Karpas-422 (cell line): ENCODE results near the gene PPP1R12C. TPM values are rescaled to one million over a fixed set of nuclear protein-coding genes. Genes with fewer than 3 reads are reported as not detected.

Source experiments
- DNase-seq: peaks from one replicate; pipeline ENCODE4 v3.0.0-alpha.2; 2015
- H2AFZ ChIP-seq: fragments of 200-600 bp; sonication (generic); 2 replicates; pipeline ENCODE4 v1.6.1; 2014; ENCODE audit warnings: antibody characterized with exemption, low read length, mixed read lengths
- H3K27ac ChIP-seq: fragments of 200-600 bp; sonication (generic); 2 replicates; pipeline ENCODE4 v1.5.1; 2014; ENCODE audit warnings: mild to moderate bottlenecking, low read length, moderate library complexity
- H3K27me3 ChIP-seq: fragments of 200-600 bp; sonication (generic); 2 replicates; pipeline ENCODE4 v1.6.1; 2014; ENCODE audit warnings: low read length, mixed read lengths
- H3K36me3 ChIP-seq: fragments of 200-600 bp; sonication (generic); 2 replicates; pipeline ENCODE4 v1.6.1; 2014; ENCODE audit warnings: low read length, mixed read lengths; ENCODE audit not compliant: insufficient read depth
- H3K4me1 ChIP-seq: fragments of 200-600 bp; sonication (generic); 2 replicates; pipeline ENCODE4 v1.6.1; 2014; ENCODE audit warnings: mild to moderate bottlenecking, low read length, mixed read lengths
- H3K4me2 ChIP-seq: fragments of 200-600 bp; sonication (generic); 2 replicates; pipeline ENCODE4 v1.6.1; 2014; ENCODE audit warnings: low read length, low read depth, mild to moderate bottlenecking; ENCODE audit not compliant: poor library complexity, severe bottlenecking
- H3K4me3 ChIP-seq: fragments of 200-600 bp; sonication (generic); 2 replicates; pipeline ENCODE4 v1.5.1; 2014; ENCODE audit warnings: mild to moderate bottlenecking, antibody characterized with exemption, low read length, mixed read lengths
- H3K79me2 ChIP-seq: fragments of 200-600 bp; sonication (generic); 2 replicates; pipeline ENCODE4 v1.6.1; 2014; ENCODE audit warnings: mild to moderate bottlenecking, low read length, mixed read lengths
- H3K9ac ChIP-seq: fragments of 200-600 bp; sonication (generic); 2 replicates; pipeline ENCODE4 v1.6.0; 2014; ENCODE audit warnings: low read length
- H3K9me2 ChIP-seq: fragments of 200-600 bp; sonication (generic), shearing (Covaris generic); replicated peaks from 2 replicates; pipeline ENCODE4 v1.6.0; 2014; ENCODE audit warnings: mild to moderate bottlenecking, low read length, moderate library complexity; ENCODE audit not compliant: insufficient read depth
- H3K9me3 ChIP-seq: fragments of 300-700, 200-600 bp; sonication (generic); 2 replicates; pipeline ENCODE4 v1.6.1; 2014; ENCODE audit warnings: low read length, mixed read lengths
- H4K20me1 ChIP-seq: fragments of 200-600 bp; sonication (generic); 2 replicates; pipeline ENCODE4 v1.6.1; 2014; ENCODE audit warnings: mild to moderate bottlenecking, antibody characterized with exemption, low read length, low read depth; ENCODE audit not compliant: insufficient read depth
- total RNA-seq: library from RNA; depleted of rRNA; stranded (reverse); fragments of >200 nt; shearing (Covaris generic); gene quantifications from 2 replicates; pipeline ENCODE4 v1.2.3, GENCODE V29; 2014; ENCODE audit warnings: low replicate concordance

PPP1R12C gene
- total RNA-seq, 1 experiment from 2014 or later, result 81.8 TPM

DNA sequence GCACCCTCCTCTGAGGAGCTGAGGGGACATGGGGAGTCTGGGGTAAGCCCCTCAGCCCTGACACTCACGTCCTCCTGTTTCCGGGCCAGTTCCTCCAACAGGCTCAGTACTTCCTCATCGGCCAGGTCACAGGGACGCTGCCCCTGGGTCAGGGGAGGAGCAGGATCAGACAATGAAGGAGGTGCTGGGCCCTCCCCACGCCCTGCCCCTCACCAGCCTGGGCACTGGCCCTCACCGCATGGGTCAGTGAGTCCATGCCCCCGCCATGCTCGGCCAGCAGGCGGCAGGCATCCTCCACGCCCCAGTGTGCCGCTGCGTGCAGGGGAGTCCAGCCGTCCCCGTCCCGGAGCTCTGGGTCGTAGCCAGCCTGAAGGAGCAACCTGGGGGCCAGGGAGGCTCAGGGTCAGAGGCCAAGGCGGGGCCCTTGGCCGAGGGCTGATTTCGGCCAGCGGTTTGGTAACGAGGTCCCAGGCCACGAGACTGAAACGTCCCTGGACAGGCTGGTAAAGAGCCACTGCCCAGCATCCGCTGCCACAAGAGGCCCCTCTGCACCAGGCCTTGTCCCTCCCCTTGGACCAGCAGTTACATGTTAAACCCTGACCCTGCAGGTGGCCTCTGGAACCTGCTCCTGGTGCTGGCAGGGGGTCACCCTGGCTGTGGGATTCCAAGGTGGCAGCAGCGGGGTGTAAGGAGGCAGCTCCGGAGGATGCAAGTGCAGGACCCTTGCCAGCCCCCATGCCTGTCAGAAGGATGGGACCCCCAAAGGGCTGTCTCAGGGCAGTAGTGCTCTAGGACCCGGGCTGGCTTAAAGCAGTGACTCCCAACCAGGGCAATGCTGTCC lies 18.5 kb downstream of the PPP1R12C start:
- peaks cover 10% of the 10 kb centered on the region for H3K36me3 ChIP-seq
- DNase-seq, result no peak
- H3K9ac ChIP-seq, result no peak overlapping the region

DNA sequence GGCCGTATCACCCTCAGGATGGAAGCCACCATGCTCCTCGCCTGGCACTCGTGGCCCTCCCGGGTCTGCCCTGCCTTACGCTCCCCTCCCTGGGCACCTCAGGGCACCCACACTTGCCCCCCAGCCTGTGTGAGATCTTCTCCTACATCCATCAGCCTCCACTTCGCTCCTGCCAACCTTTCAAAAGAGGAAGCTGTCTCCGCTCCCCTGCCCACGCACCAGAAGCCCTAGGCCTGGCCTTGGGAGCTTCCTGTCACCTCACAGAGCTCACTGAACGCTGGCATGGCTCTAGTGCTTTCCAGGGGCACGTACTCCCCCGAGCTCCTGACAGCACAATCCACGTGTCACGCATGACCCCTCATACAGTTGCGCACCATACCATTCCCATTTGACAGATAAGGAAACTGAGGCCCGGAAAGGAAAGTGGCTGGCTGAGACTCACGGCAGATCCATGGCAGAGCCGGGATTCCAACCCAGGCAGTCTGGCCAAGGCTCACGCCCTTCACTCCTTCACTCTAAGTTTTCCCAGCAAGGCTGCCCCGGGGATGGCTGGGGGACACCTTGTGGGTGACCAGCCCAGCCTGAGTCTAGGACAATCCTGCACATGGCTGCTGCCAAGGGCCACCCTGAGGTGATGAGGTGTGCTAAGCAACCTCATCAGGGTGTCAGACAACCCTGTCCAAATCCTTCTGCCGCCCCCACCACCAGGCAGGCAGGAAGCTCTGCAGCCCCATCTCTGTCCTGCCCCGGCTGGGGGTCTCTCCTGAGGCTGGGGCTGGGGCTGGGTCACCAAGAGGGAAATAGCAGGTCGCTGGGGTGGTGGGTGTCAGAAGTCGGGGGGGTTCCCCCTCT lies 19.3 kb downstream of the PPP1R12C start:
- Histone ChIP-seq H3K27ac (no peak overlapping the region), H3K36me3 (peaks cover 4% of the 10 kb centered on the region; the same call in 1 of the 2 replicates), H2AFZ (no peak overlapping the region), H3K9ac (no peak overlapping the region), H3K4me3 (no peak overlapping the region), H3K9me3 (no peaks in the 10 kb centered on the region), H3K27me3 (no peaks in the 10 kb centered on the region), H4K20me1 (peaks cover 39% of the 10 kb centered on the region), H3K9me2 (no peaks in the 10 kb centered on the region), H3K79me2 (peaks cover 20% of the 10 kb centered on the region), H3K4me1 (peaks cover 9% of the 10 kb centered on the region), H3K4me2 (no peak overlapping the region)
- peak; percentile 76 for DNase-seq

More for the DNA sequence above, 18.5 kb downstream of the PPP1R12C start:
- H3K4me3 ChIP-seq, result no peak overlapping the region
- H3K4me2 ChIP-seq, result no peak overlapping the region
- H3K4me1 ChIP-seq, result peaks cover 9% of the 10 kb centered on the region
- no peak overlapping the region for H3K27ac ChIP-seq
- H3K27me3 ChIP-seq, result no peaks in the 10 kb centered on the region
- peaks cover 39% of the 10 kb centered on the region for H4K20me1 ChIP-seq
- no peak overlapping the region for H2AFZ ChIP-seq
- no peaks in the 10 kb centered on the region for H3K9me3 ChIP-seq
- H3K9me2 ChIP-seq, result no peaks in the 10 kb centered on the region
- peaks cover 26% of the 10 kb centered on the region for H3K79me2 ChIP-seq

DNA sequence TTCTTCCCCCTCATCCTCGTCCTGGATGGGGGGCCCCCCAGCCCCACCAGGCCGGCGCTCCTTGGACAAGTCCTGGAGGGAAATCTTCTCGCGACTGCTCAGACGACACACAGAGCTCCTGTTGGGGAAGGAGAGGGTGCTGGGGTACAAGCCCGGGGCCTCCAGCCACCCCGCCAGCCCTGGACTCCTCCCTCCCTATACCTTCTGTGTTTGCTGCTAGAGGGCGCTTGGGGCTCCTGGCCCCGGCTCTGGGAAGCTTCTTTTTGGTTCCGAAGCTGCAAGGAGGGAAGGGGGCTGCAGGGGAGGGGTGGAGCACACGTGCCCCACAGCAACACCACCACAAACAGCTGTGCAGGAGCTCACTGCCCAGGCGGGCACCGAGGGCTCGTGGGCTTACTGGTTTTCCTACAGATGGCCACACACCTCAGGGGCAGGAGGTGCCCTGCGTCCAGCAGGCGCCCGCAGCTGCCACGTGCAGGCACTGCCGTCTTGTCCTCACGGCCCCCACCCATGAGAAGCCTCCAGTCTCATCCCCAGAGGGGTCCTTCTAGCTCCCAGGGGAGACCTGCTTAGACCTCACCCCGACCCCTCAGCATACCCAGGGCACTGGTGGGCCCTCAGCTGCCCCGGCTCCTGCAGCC lies 21.3 kb downstream of the PPP1R12C start:
- no peak overlapping the region for H3K27ac ChIP-seq
- no peaks in the 10 kb centered on the region for H3K9me2 ChIP-seq
- H4K20me1 ChIP-seq, result peaks cover 34% of the 10 kb centered on the region
- peaks cover 7% of the 10 kb centered on the region for H3K79me2 ChIP-seq
- no peak overlapping the region for H3K9ac ChIP-seq
- H3K4me3 ChIP-seq, result no peak overlapping the region
- no peak overlapping the region for H3K4me2 ChIP-seq
- H3K9me3 ChIP-seq, result no peaks in the 10 kb centered on the region
- no peaks in the 10 kb centered on the region; the same call in 1 of the 2 replicates for H3K36me3 ChIP-seq
- peaks cover 9% of the 10 kb centered on the region for H3K4me1 ChIP-seq
- no peak overlapping the region for H2AFZ ChIP-seq
- no peaks in the 10 kb centered on the region for H3K27me3 ChIP-seq
- DNase-seq, result peak; percentile 78

DNA sequence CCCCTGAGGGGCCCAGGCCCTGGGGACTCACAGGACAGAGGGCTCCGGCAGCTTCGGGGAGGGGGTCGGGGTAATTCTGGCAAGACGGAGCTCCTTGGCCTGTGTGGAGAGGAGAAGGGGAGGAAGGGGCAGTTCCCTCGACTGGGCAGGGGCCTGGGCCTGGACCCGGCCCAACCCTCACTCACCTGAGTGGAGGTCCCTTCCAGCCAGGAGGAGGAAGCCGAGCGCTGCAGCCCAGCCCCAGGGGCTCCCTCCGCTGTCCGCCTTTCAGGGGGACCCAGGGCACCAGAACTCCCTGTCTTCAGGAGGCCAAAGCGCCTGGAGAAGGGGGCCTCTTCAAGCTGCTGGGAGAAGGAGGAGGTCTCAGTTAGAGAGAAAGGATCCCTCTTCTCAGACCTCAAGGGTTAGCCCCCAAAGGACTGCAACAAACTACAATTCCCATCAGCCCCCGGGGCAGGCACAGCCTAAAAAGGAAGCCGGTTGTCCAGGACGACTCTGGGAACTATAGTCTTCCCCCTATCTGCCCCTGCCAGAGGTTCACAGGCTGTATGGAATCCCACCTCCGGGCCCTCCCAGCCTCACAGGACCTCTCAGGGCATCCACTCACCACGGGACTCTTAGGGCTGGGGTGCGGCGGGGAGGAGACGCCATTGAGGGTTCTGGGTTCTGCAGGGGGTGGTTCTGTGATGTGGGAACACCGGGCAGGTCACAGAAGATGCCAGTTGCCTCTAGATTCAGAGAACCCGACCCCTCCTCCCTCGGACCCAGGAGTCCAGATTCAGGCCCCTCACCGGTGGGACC lies 22.0 kb downstream of the PPP1R12C start:
- DNase-seq, result peak; percentile 74
- no peak overlapping the region for H3K9ac ChIP-seq
- no peaks in the 10 kb centered on the region for H3K9me2 ChIP-seq
- peaks cover 7% of the 10 kb centered on the region for H3K79me2 ChIP-seq
- H3K36me3 ChIP-seq, result no peaks in the 10 kb centered on the region; the same call in 1 of the 2 replicates
- no peak overlapping the region for H3K4me2 ChIP-seq
- H2AFZ ChIP-seq, result no peak overlapping the region
- H3K9me3 ChIP-seq, result no peaks in the 10 kb centered on the region
- H3K4me3 ChIP-seq, result no peak overlapping the region
- H3K4me1 ChIP-seq, result peaks cover 9% of the 10 kb centered on the region
- H3K27me3 ChIP-seq, result no peaks in the 10 kb centered on the region
- H4K20me1 ChIP-seq, result peaks cover 40% of the 10 kb centered on the region
- H3K27ac ChIP-seq, result no peak overlapping the region

DNA sequence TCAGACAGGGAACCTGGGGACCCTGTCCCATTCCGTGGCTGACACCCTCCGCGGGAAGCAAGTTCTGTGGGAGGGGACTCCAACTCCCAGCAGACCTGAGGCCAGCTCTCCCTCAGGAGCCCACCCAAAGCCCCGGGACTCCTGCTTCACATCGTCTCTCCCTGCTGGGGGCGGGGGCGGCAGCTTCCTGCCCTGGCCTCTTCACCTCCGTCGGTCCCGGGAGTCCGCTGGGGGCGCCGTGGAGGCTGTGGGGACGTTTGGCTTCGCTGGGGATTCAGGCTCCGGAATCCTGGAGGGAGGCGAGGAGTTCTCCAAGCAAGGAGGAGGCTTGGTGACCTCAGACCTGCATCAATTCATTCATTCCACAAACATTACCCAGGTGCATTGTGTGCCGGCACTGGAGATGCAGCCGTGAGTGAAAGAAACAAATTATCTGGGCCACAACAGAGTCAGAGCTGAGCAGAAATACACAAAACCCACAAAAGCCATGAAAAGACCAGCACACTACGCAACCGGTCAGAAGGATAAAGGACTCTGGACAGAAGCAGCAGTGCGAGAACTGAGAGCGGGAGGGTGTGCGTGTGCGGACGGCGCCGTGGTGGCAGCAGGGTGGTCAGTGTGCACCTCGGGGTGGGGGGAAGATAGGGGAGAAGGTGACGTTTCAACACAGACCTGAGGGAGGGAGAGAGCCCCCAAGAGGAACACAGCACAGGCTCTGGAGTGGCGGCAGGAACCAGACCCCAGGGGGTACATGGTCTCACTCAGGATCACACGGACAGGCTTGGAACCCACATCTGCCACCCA lies 22.8 kb downstream of the PPP1R12C start:
- no peaks in the 10 kb centered on the region for H3K9me3 ChIP-seq
- no peak overlapping the region for H3K9ac ChIP-seq
- H4K20me1 ChIP-seq, result peaks cover 36% of the 10 kb centered on the region
- no peak for DNase-seq
- H3K27me3 ChIP-seq, result no peaks in the 10 kb centered on the region
- no peak overlapping the region for H3K4me3 ChIP-seq
- H3K79me2 ChIP-seq, result no peaks in the 10 kb centered on the region
- peaks cover 9% of the 10 kb centered on the region for H3K4me1 ChIP-seq
- H2AFZ ChIP-seq, result no peak overlapping the region
- H3K4me2 ChIP-seq, result no peak overlapping the region
- no peaks in the 10 kb centered on the region for H3K9me2 ChIP-seq
- no peaks in the 10 kb centered on the region for H3K36me3 ChIP-seq
- H3K27ac ChIP-seq, result no peak overlapping the region

DNA sequence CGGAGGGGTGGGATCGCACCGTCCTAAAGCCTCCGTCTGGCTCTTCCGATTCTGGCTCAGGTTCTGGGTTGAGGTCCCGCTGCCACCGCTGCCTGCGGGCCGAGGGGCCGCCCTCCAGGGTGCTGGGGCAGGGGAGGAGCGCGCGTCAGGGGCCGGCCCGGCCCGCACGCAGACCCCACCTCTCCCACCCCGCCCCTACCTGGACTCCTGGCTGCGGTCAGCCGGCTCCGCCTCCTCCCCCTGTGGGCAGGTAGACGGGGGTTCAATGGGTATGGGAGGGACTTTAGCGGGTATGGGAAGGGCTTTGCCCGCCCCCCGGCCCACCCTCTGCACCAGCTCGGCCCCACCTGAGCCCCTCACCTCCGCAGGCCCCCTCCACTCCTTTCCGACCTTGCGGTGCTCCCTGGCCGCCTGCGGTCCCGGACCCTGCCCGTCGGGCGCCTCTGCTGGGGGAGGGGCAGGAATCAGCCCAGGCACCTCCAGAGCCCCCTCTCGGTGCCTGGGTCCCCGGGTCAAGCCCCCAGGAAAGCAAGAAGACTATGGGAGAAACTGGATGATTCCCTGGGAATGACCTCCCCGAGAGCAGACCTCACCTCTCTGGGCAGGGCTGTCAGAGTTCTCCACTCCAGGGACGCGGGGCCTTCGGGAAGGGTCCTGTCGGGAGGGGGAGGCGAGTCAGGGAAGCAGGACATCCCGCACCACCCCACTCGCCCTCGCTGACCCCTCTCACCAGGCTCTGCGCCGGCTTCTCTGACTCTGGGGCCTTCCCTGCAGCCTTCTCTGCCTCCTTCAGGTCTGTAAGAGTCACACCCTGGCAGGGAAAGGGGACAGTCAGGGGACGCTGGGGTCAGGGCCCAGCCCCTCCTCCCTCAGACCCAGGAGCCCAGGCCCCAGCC lies 24.8 kb downstream of the PPP1R12C start:
- Histone ChIP-seq H3K36me3 (peaks cover 6% of the 10 kb centered on the region; the same call in 1 of the 2 replicates), H3K27ac (no peak overlapping the region)

More for the DNA sequence above, 24.8 kb downstream of the PPP1R12C start:
- DNase-seq, result no peak
- no peaks in the 10 kb centered on the region for H3K27me3 ChIP-seq
- peaks cover 24% of the 10 kb centered on the region for H4K20me1 ChIP-seq
- no peaks in the 10 kb centered on the region for H3K4me1 ChIP-seq
- no peak overlapping the region for H3K4me3 ChIP-seq
- no peaks in the 10 kb centered on the region for H3K9me2 ChIP-seq
- no peak overlapping the region for H3K4me2 ChIP-seq
- H3K9me3 ChIP-seq, result no peaks in the 10 kb centered on the region
- H3K9ac ChIP-seq, result no peak overlapping the region
- H2AFZ ChIP-seq, result no peak overlapping the region
- no peaks in the 10 kb centered on the region for H3K79me2 ChIP-seq
